NT2/D1 (cell line): ENCODE measurements around the gene PTPRN2.
"Not testable (repeated sequence)": the region's sequence is repeated elsewhere in the genome, so short reads cannot be mapped to it uniquely, and the experiment has no call there.

Experiments
- DNase-seq: peaks from one replicate; pipeline ENCODE4 v3.0.0-alpha.2; 2011; ENCODE audit warnings: low read depth, low spot score
- H3K27me3 ChIP-seq: 2 replicates; pipeline ENCODE4 v1.6.0; 2011; ENCODE audit warnings: mild to moderate bottlenecking; ENCODE audit not compliant: insufficient read length, insufficient read depth
- H3K36me3 ChIP-seq: 2 replicates; pipeline ENCODE4 v1.6.1; 2011; ENCODE audit warnings: mild to moderate bottlenecking, low read length, mixed read lengths; ENCODE audit not compliant: insufficient read depth, insufficient read length
- H3K4me1 ChIP-seq: 2 replicates; pipeline ENCODE4 v1.5.1; 2011; ENCODE audit not compliant: insufficient read depth, insufficient read length
- H3K4me3 ChIP-seq: 2 replicates; pipeline ENCODE4 v1.5.1; 2011; ENCODE audit warnings: low read depth; ENCODE audit not compliant: insufficient read length
- H3K9ac ChIP-seq: 2 replicates; pipeline ENCODE4 v1.6.0; 2011; ENCODE audit warnings: low read depth; ENCODE audit not compliant: insufficient read length
- H3K9me3 ChIP-seq: 2 replicates; pipeline ENCODE4 v1.5.1; 2011; ENCODE audit warnings: mild to moderate bottlenecking, low read length; ENCODE audit not compliant: insufficient read depth
- SUZ12 ChIP-seq: IDR thresholded peaks from 2 replicates; pipeline ENCODE4 v1.6.1; 2011; ENCODE audit not compliant: insufficient read length, insufficient read depth; ENCODE audit errors: extremely low read depth
- YY1 ChIP-seq: IDR thresholded peaks from 2 replicates; pipeline ENCODE4 v1.6.1; 2011; ENCODE audit not compliant: insufficient read length, insufficient read depth
- ZNF274 ChIP-seq: IDR thresholded peaks from 2 replicates; pipeline ENCODE4 v1.6.1; 2011; ENCODE audit warnings: mild to moderate bottlenecking, low read depth, low read length

Gene PTPRN2

DNA sequence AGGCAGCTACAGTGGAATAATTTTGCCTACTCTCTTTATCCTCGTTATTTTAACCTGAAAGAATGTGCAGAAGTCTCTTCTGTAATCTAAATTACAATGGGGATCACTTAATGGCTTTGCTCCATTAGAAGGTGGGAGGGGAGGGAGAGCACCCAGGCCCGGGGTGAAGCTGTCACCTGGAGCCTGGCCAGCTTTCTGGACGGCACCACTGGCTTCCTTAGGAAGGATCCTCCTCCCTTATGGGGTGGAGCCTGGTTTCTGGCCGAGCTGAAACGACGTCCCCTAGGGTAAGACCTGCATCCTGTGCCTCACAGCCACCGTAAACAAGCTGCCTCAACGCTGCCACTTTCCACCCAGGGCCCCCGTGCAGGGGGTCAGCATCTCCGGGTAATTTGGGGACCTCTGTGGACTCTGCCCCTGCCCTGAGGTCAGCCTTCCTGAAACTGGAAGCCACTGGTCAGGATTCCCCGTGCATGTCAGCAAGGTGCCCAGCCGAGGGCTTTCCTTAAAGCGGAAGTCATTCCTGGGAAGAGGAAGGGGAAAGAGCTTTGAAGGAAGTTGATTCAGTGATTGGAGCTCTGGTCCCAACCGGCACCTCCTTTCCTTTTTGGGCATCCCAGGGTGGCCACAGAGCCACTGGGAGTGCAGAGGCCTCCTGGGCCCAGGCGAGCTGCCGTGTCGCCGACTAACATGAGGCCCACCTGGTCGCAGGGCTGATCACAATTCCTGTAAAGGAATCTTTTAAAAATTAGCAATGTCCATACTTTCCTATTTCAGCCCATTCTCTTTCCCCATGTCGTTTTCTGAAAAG, 681.8 kb downstream of the PTPRN2 start:
- Histone ChIP-seq H3K27me3 (no peaks in the 10 kb centered on the region), H3K9me3 (no peaks in the 10 kb centered on the region), H3K9ac (peak overlapping the region; percentile 21), H3K4me1 (no peaks in the 10 kb centered on the region), H3K36me3 (no peaks in the 10 kb centered on the region), H3K4me3 (no peak overlapping the region)
- peak; percentile 81 for DNase-seq
- no peak for TF ChIP-seq YY1
- no peak for TF ChIP-seq ZNF274
- no peak for TF ChIP-seq SUZ12

DNA sequence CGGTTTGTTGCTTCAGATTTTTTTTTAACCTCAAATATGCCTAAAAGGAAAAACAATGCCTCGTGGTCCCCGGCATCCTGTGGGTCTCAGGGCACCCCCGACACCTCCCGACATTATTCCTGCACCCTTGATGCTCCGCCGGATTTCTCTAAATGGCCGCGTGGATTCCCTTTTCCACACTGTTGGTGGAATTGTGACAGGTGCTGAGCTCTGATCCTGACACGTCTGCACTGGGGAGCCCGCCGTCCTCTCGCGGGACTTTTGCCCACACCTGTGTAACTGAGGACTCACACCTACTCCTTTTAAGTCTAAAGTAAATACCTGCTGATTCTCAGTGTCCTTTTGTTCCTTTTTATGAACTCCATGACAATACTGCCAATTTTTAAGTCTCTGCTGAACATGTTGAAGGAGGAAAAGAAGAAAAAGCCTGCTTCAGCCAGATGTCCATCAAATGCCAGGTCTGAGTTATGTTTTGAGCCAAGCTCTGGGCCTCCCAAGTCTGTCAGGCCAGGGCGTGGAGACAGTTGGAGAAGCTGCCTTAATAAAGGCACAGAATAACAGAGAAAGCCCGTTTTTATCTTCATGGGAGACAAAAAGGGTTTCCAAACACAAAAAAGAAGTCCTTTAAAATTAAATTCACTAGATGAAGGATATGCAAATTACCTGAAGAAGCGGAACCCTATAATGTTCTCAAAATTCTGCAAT, 682.6 kb downstream of the PTPRN2 start:
- H3K9ac ChIP-seq = no peak overlapping the region
- H3K9me3 ChIP-seq = no peaks in the 10 kb centered on the region
- no peak for DNase-seq
- TF ChIP-seq YY1 = no peak
- TF ChIP-seq ZNF274 = no peak
- no peak for TF ChIP-seq SUZ12
- H3K36me3 ChIP-seq = no peaks in the 10 kb centered on the region
- no peaks in the 10 kb centered on the region for H3K27me3 ChIP-seq
- no peak overlapping the region for H3K4me3 ChIP-seq
- H3K4me1 ChIP-seq = no peaks in the 10 kb centered on the region

DNA sequence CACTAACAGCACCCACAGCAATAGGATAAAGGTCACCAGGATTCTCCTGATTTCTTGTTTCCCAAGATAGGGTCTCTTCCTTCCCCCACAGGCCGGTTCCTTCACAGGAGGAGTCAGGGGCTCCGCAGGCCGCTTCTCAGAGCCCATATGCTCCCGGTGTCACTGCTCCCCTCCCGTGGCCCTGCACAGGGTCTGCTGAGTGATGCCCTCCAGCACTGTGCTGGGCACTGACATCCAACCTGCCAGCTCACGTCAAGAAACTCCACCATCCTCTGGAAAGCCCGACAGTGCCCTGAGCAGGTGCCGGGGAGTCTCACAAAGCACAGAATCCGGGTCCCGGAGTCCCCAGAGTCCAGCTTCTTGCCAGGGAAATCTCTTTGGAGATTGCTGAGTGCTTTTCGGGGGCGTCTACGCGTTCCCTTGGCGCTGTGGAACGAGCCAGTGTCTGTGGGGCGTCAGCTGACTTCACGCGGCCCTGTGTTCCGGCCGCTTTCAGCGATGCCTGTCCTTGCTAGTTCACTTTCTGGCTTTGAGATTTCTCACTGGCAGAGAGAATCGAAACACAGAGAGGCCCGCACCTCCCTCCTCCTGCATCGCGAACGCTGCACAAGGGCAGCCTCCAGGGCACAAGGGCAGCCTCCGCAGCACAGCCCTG, 683.3 kb downstream of the PTPRN2 start:
- Histone ChIP-seq H3K27me3 (no peaks in the 10 kb centered on the region), H3K9me3 (no peaks in the 10 kb centered on the region), H3K4me3 (no peak overlapping the region), H3K4me1 (no peaks in the 10 kb centered on the region), H3K36me3 (no peaks in the 10 kb centered on the region), H3K9ac (peak overlapping the region; percentile 42)
- DNase-seq = no peak
- TF ChIP-seq YY1 (no peak), ZNF274 (no peak), SUZ12 (no peak)

DNA sequence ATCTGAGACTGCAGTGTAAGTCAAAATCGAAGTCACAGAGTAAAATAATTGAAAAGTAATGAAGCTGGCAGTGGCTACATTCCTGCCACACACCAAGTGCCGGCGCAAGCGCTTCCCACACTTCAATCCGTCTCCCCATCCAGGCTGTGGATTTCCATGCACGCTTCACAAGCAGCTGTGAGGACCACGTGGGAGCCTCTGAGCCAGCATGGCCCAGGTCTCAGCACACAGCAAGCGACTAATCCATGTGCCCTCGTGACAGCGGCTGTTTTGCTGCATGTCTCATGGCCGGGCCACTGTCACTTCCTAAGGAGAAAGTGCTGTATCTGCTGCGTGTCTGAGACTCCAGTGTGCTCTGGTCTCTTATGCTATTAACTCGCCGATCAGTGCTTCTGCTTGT, 683.9 kb downstream of the PTPRN2 start:
- Histone ChIP-seq H3K4me3 (no peak overlapping the region), H3K36me3 (no peaks in the 10 kb centered on the region), H3K9me3 (no peaks in the 10 kb centered on the region), H3K27me3 (no peaks in the 10 kb centered on the region), H3K9ac (peak overlapping the region; percentile 42), H3K4me1 (no peaks in the 10 kb centered on the region)
- TF ChIP-seq YY1 = no peak
- TF ChIP-seq SUZ12 = no peak
- TF ChIP-seq ZNF274 = no peak
- DNase-seq = no peak

DNA sequence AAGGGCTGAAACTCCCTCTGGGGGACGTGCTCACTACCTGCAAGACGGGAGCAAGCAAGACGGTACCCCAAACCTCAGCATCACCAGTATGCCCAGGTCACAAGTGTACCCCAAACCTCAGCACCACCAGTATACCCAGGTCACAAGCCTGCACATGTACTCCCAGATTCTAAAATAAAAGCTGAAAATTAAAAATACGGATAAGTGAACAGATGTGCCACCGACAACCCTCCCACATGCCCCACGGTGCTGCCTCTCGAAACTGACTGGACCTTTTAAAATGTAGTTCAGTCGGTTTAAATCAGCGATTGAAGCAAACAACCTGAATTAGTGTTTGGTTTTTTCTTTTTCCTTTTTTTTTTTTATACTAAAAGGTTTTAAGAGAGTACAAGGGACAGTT, 684.3 kb downstream of the PTPRN2 start:
- Histone ChIP-seq H3K4me1 (no peaks in the 10 kb centered on the region), H3K4me3 (no peak overlapping the region), H3K27me3 (no peaks in the 10 kb centered on the region), H3K9ac (no peak overlapping the region), H3K9me3 (no peaks in the 10 kb centered on the region), H3K36me3 (no peaks in the 10 kb centered on the region)
- TF ChIP-seq ZNF274 (no peak), SUZ12 (no peak), YY1 (no peak)
- no peak for DNase-seq

DNA sequence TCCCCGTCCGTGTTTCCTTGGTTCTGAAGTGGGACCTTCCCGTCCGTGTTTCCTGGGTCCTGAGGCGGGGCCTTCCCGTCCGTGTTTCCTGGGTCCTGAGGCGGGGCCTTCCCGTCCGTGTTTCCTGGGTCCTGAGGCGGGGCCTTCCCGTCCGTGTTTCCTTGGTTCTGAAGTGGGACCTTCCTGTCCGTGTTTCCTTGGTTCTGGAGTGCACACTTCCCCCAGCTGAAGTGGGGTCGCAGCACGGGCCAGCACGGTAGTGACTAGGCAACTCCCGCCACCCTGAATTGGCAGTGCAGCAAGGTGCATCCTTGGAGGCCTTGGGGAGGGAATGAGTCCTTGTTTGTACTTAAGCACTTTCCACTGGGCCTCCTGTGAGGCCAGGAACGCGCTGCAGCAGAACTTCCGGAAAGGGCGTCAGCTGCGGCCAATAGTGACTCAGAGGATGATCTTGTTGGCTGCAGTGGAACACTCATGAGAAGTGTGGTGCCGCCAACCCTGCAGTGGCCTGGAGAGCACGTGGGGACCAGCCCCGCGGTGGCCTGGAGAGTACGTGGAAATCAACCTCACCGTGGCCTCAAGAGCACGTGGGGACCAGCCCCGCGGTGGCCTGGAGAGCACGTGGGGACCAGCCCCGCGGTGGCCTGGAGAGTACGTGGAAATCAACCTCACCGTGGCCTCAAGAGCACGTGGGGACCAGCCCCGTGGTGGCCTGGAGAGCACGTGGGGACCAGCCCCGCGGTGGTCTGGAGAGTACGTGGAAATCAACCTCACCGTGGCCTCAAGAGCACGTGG, 685.6 kb downstream of the PTPRN2 start:
- not testable (repeated sequence) for H3K4me3 ChIP-seq, H3K9me3 ChIP-seq, H3K4me1 ChIP-seq, H3K27me3 ChIP-seq, H3K36me3 ChIP-seq, DNase-seq, H3K9ac ChIP-seq
